ENCODE results near the gene TEAD1.

Gene TEAD1

DNA sequence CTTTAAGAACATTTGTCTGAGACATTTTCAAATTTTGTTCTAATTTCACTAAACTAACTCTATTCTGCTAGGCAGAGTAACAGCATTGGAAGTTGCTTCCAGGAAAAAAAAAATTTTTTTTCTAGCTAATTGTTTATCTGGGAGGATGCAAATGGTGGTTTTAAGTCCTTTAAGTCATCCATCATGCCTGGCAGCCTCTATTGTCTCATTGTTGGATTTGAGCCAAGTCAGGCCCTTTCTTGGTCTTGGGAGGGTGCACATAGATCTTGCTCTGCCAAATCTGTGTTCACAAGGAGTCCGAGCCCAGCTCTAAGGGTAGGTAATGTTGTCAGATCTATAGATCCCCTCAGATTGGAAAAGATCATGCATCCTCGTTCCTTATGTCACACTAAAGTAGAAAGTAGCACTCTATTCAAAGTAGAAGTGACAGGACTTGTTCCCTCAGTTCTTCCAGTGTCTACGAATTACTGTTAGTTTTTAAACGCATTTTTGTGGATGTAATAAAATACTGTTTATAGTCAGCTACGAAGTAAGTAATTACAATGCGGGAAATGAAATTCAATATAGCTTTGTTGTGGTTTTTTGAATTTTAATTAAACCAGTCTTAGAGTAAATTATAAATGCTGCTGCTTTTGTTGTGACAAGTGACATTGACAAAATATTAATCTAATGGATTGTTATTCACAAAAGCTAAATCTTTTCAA lies 168.9 kb downstream of the TEAD1 start:
- DNase-seq: no peak

DNA sequence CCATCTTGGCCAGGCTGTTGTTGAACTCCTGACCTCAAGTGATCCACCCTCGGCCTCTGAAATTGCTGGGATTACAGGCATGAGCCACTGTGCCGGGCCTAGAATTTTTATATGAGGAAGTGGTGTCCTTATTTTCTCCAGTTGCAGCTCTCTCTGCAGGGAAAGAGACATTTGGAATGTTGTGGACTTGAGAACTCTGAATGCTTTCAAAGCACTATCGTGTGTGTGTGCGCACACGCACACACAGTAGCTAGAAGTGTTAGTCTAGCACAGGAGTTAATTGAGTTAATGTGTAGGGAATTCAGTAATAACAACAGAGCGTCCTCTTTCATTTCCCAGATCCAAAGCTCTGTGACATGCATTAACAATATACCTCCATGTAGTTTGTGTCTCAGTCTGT lies 170.9 kb downstream of the TEAD1 start:
- no peak for DNase-seq

DNA sequence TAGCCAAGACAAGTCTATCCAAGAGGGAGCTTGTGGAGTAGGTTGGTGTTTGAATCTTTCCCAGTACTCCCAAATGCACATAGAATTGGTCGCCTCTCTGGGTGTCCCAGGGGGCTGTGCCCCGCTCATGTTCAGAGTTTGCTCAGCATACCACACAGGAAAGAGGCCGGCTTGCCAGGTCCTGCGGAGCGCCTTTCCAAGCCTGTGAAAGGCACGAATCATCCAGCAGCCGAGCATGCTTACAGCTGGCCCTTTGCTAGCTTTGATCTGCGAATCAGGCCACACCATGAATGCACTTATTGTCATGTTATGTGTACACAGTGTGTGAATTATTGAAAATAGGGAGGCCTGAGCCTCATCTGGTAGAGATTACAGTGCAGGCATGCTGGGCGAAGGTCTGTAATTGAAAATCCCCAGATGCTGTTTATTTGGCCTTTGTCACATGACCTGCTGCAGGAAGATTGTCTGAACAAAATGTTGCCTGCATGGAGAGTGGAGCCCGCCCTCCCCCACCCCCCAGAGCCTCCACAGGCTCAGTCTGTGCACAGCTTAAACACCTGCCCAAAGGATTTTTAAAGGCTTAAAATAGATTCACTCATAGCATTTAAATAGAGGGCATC lies 171.6 kb downstream of the TEAD1 start:
- no peak for DNase-seq

DNA sequence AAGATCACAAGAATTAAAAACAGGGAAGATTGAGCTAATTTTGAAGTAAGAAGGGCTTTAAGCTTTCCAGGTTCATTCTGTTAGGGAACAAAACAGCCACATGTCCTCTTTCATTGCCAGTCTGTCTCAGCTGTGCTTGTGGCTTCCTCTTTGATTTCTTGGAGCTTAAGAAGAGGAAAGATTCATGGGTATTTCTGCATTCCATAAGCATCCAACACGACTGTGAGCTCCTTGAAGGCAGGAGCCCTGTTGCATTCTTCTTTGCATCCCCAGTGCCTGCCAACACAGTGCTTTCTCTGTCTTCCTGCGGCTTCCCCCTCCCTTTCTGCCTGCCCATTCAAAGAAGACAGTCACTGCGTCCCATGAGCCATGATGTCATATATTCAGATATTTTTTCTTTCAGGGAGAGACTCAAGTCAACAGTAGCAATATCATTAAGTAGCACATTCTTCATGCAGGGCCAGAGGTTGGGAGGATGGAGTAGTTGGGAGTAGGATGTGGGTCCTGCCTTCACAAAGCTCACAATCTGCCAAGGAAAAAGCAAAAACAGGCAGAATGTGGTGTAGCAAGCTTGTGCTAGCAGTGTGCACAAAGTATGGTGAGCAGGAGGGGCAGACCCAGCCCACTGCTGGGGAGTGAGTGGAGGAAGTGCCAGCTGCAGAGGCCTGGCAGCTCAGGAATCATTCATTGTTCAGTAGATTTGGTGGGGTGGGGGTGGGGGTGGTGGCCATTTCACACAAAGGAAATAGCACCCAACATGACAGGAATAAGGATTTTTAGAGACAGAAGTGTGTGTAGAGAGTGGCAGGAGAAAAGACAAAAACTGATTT lies 172.8 kb downstream of the TEAD1 start:
- no peak for DNase-seq

DNA sequence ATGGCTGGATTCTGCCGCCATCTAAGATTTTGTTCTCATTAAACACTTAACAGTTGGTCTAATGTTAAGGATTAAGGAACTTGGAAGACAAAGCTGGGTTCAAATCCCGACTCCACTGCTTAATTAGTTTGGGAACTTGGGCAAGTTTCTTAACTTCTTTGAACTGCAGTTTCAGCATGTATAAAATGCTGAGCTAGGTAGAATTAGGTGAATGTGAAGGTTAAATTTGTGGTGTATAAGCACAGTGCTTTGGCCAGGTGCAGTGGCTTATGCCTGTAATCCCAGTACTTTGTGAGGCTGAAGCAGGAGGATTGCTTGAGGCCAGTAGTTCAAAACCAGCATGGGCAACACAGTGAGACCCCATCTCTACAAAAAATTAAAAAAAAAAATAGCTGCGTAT lies 174.2 kb downstream of the TEAD1 start:
- no peak for DNase-seq

DNA sequence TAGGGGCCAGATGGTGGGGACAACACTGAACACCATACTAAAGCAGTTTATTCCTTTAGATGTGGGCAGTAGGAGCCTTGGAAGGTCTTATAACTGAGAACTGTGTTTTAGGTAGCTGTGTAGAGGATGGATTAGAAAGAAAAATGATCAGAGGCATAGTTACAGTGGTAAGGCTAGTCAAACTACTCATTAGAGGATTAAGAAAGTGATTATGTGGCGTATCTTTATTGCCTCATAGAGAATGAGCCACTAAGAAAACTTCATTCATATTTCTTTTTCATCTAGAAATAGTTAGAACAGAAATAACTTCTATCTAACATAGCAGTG lies 179.1 kb downstream of the TEAD1 start:
- DNase-seq: no peak

DNA sequence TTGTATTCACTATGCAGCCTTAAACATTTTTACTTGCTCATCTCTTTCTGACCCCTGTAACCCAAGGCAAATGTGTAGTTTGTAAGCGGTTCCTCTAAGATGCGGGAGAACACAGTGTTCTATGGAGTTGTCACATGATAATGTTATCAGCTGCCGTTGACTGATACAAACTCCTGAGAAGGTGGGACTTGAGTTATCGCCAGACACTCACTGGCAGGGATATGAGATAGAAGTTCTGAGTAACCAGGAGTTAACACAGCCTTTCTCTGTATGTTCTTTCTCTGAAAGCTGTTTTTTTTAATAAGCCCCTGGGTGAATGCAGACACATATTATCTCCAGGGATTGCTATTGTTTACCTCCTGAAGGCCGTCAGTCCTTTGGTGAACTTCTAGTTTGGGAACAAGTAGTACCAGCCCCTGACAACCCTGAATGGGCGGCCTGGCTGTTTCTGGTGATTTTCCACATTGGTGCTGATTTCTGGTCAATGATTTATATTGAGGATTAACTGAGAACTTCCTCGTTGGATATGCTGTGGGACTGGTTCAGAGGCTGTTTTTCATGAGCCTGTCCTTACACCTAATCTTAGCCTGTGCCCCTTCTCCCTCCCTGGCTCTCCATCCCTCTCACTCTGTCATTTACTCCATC lies 179.6 kb downstream of the TEAD1 start:
- DNase-seq: no peak

DNA sequence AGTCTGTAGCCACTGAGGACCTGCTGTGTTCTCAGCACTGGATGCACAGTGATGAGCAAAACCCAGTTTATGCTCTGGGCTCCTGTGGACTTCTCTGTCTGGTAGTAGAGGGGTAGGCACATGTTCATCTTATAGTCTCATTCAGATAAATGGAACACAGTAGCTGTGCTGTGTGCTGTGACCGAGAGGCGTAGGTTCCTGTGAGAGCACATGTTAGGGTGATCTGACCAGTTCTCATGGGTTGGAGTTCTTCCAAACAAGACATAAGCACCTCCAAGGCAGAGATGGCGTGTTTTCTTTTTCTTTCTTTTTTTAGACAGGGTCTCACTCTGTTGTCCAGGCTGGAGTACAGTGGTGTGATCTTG lies 180.1 kb downstream of the TEAD1 start:
- no peak for DNase-seq

DNA sequence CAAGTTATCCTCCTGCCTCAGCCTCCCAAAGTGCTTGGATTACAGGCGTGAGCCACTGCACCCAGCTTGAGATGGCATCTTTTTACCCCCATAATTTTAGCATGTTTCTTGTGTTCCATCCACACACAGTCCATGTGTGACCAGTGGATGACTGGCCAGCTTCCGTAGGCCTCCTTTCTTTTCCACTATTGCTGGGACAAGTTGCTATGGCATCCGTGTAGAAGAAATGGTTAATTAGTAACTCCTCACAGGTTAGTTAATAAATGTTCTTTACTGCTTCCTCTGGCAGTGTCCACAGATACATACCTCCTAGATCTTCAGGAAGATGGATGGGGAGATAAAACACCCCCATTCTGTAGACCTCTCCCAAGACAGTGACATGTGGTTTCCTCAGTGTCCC lies 180.6 kb downstream of the TEAD1 start:
- DNase-seq: no peak

DNA sequence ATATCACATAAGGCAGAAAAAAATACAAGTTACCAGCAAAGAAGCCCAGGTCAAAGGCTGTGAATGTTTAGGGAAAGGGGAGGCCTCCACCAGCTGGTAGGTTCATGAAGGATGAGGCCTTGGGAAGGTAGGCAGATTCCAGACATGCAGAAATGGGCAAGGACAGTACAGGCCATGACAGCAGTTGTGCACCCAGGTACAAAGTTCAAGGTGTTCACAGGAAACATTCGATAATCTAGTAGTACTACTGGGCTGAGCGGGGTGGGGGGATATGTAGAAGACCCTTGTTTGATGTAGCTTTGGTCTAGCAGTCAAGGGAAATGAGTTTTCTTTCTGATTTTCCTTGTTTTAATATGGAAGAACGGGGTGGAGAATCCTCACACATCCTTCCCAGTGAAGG lies 182.1 kb downstream of the TEAD1 start:
- no peak for DNase-seq

DNA sequence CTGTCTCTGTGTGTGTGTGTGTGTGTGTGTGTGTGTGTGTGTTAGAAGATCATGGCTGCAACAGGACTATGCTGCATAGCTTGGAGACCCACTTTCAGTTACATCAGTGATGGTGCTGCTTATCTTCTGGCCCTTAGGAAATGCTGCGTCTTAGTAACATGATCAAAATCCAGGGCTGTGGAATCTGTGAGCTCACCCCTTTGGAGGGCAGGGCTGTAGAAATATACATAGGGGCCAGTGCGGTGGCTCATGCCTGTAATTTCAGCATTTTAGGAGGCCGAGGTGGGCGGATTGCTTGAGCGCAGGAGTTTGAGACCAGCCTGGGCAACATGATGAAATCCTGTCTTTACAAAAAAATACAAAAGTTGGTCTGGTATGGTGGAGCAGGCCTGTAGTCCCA lies 183.4 kb downstream of the TEAD1 start:
- no peak for DNase-seq

DNA sequence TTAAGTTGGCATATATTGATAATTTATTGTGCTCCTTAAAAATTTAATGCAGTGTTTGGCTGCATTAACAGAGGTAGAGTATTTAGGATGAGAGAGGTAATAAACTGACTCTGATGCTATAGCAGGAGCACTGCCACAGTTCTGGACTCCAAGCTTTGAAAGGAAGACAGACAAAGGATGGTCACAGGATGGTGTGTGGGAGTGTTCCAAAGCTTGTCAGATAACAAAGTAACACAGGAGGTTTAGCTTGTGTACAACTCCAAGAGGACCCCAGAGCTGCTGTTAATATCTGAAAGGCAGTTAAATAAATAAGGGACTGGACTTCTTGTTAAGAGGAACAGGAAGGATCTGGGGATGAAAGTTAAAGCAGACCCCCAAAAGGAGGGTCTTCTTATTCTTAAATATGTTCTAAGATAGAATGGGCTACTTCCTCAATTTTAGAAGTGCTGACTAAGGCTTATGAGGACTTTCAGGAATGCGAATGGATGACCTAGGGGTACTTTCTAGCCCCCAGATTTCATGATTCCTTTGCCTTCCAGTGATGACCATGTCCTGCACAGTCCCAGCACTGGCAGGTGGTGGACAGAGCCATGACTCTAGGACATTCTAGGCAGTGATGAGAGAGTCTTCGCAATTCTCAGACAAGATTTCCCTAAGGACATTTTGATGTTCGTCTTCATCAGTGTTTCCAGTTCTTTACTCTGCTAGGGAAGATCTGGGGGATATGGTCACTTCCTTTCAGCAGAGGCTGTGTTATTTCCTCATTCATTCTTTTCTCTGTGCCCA lies 185.8 kb downstream of the TEAD1 start:
- no peak for DNase-seq

DNA sequence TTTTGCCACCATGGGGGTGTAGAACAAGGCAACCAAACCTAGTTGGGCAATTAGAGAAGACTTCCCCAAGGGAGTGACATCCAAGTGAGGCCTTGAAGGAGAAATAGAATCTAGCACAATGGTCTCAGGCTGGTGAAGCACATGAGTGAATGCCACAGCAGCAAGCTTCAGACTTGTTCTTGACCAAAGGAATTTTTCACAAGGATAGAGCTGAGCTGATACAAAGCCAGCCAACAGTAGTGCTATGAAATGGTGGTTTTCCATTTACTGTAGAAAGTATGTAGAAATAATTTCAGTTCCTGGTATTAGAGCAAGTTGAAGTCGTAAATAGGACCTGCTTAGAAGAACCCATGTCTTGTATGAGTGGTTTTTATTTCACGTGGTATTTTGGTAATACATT lies 186.6 kb downstream of the TEAD1 start:
- no peak for DNase-seq

DNA sequence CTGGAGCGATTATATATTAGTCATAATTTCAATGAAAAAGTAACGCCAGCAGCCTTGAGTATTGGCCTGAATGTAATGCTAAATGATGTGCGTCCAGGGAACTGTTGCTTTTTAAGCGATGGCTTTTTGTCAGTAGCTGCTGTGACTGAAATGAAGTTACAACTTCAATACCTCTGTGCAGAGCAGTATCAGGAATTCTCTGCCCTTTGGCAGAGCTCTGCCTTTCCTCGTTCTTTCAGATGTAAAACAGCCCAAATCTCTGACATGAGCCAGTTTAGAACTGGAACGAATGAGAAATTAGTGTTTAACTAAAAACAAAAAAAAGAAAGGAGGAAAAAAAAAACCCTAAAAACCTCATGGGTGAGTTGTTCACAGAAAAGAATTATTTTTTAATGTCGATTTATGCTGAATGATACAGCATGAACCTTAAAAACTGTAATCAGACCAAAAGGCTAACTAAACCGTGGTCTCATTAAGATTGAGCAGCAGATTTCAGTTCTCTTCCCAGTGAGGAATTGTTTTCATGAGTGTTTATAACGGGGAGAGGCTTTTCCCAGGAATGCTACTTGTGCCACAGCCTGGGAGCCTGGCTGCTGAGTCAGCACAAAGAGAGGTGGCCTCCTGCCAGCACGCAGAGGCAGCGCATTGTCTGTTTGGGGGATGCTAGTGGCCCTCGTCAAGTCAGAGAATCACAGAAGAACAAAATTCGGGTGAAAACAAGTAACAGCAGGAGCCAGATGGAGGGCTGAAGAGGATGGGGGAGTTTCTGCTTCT lies 188.7 kb downstream of the TEAD1 start:
- DNase-seq: no peak

DNA sequence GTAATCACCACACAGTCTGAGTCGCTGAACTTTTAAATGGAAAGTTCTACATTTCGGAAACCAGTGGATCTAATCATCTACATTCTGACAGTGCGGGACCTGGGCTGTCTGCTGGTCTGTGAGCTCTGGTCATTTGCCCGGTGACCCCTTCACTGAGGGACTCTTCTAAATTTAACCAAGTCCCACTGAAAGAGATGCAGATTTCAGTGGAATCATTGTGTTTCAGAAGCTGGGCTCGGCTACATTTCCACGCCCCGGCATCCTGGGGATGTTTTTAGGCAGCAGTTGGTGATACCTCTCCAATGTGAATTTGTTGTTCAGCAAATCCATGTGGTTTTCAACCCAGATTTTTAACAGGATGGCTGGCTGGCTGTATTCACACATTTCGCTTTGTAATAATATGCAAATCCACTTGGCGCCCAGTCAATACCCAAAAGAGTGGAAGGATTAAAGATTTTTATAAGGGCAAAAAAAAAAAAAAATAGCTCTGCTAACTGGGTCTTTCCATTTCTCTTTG lies 189.4 kb downstream of the TEAD1 start:
- no peak for DNase-seq

DNA sequence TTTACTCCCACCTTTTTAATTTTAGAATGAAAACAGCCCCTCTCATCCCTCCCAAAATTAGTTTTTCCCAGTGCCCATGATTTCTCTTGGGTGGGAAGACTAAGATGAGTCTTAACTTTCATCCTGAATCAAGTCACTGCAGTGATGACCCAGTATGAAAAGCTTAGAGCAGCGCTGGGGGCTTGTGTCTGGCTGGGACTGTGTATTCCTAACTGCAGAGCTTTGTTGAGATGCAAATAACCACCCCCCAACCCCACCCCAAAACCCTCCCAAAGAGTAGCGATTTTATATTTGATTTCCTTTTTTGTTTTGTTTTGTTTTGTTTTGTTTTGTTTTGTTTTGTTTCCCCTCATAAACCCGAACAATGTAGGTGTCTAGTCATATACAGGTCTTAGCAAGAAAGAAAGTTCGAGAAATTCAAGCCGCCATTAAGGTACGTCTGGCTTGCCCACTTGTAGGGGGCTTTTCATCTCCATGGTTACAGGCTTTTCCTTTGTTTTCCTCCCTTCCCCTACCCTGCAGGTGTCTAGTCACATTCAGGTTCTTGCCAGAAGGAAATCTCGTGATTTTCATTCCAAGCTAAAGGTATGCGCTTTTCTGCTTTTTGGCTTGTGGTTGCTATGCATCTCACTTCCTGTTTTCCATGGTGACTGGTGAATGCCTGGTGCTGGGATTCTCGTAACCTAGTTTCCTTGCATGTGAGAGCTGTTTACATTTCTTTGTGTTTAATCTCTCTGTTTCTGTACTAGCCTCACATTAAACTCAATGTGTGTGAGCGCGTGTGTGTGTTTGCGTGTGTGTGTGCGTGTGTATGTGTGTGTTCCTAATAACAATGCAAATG lies 190.3 kb downstream of the TEAD1 start:
- no peak for DNase-seq

DNA sequence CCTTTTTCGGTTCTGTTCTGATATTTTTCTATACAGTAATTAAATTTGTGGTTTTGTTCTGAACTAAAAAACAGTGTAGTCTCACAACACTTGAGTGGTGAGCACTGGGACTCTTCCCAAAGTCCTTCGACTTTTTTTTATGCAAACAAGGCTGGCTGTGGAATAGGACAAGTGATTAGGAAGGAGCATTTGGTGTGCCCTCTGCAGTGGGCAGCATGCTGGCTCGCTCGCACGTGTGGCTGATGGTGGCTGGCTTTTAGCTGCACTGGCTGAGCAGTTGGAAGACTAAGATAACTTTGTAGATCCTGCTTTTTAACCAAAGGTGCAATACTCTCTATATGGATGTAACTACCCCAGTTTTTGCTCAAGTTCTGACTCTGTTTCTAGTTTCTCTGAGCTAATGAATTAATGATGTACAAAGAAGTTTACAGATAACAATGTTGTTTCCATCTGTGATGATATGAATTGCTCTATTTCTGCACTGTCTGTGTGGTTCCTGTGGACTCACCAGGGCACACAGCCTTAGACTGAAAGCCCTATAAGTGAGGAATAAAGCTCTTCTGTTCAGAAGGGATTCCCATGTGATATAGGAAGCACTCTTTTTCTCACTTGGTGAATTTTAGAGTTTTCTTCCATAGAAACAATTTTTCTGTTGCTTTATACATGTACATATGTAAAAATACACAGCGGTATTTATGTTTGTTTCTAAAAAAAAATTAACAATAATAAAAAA lies 191.8 kb downstream of the TEAD1 start:
- DNase-seq: no peak

DNA sequence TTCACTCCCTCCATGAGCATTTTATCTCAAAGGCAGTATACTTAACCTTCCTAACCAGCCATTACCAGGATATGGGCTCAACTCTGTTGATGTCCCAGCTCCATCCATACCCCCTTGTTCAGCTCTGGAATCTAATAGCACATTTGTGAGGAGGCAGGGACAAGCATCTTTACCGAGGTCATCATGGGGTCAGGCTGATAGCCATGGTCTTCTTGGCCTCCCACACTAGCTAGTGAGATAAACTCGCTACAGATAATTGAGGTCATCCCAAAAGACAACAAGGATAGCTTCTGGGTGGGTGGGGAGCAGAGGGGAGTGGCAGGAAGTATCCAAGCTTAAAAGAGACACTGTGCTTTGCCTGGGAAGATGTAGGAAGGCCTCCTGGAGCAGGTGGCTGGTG lies 193.3 kb downstream of the TEAD1 start:
- DNase-seq: no peak

DNA sequence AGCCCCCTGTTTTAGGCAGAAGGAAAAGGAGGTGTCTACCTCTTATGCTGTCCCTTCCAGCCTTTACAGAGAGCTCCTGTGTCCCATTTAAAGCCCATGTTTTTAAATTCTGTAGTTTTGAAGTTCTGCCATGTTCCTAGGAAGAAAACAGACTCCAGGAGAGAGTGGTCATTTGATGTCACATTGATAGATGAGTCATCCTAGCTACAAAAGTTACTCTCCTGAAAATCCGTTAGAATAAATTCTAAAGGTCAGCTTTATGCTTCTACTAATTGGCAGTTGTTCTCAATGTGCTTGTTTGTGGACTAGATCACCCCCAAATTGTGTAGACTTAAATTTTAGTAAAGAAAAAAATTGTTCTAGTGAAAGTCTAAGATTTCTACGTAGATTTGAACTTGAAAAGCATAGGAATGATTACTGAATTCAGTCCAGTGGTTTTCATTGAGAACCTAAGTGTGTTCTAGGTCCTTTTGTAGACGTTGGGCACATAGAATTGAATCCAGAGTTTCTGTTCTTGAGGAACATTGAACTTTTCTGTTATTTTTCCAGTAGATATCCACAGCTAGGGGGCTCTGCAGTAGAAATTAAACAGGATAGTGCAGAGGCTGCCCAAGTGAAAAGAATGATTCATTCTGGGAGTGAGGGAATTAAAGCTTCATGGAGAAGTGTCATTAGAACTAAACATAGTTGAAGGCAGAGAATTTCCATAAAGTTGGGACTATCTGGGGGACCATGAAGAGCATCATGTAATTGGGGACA lies 194.3 kb downstream of the TEAD1 start:
- DNase-seq: no peak

DNA sequence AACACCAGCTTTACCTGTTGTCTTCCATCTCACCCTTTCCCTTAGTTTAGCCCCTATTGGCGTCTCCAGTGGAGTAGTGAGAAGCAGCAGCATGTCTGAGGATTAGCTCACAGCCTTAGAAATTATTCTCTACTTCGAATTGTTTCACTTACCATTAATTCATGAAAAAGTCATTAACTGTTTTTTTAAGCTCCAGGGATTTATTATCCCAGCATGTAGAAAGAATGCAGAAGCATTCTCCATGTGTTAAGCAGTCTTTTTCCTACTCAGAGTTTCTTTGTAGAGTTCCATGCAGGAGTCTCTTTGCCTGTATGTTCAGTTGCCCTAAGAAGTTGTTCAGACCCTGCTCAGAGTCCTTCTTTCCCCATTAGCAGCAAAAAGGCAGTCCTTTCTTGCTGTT lies 197.0 kb downstream of the TEAD1 start:
- no peak for DNase-seq
